H1 (cell line): ENCODE results near the gene KRT5. TPM values are rescaled to one million over a fixed set of nuclear protein-coding genes. Genes with fewer than 3 reads are reported as not detected.

Experiments used
- BACH1 ChIP-seq: IDR thresholded peaks from 2 replicates; pipeline ENCODE4 v1.6.1; 2012; ENCODE audit warnings: low read length, improper control_type of control experiment
- CBX8 ChIP-seq: fragments of 300-800, 300-1000 bp; sonication (generic); IDR thresholded peaks from 2 replicates; pipeline ENCODE4 v1.7.1; 2016; ENCODE audit warnings: low read depth, low read length, borderline replicate concordance
- HDAC2 ChIP-seq, 2 experiments: fragments of 300-600 bp in 1 of 2; sonication (generic) in 1 of 2; IDR thresholded peaks; 2 replicates each; pipeline ENCODE4 v1.6.1; 2011 to 2012; ENCODE audit warnings: low read depth in 2 of 2, low read length in 2 of 2, mild to moderate bottlenecking in 2 of 2, moderate library complexity in 2 of 2, borderline replicate concordance in 1 of 2, inconsistent platforms in 1 of 2
- POU5F1 ChIP-seq: IDR thresholded peaks from 2 replicates; pipeline ENCODE4 v1.6.1; 2011; ENCODE audit warnings: low read depth, mild to moderate bottlenecking, low read length, moderate library complexity
- SAP30 ChIP-seq: fragments of 300-600 bp; sonication (generic); IDR thresholded peaks from 2 replicates; pipeline ENCODE4 v1.7.1; 2012; ENCODE audit warnings: low read length, moderate library complexity, mild to moderate bottlenecking, inconsistent platforms; ENCODE audit not compliant: insufficient read depth, insufficient replicate concordance
- SIN3A ChIP-seq, 2 experiments: IDR thresholded peaks in 1 of 2; conservative IDR thresholded peaks in 1 of 2; 2 replicates each; pipeline ENCODE4 v1.6.1; 2011 to 2012; ENCODE audit warnings: low read length in 2 of 2, improper control_type of control experiment in 1 of 2, low read depth in 1 of 2, mild to moderate bottlenecking in 1 of 2
- ZNF274 ChIP-seq: IDR thresholded peaks from 2 replicates; pipeline ENCODE4 v1.7.0; 2012; ENCODE audit warnings: low read length, borderline replicate concordance; ENCODE audit errors: extremely low read depth
- polyA plus RNA-seq, 7 experiments: library from polyadenylated mRNA; depleted of rRNA in 3 of 7; stranded (reverse) in 5 of 7; unstranded in 2 of 7; fragments of >200 nt in 5 of 7; fragments of 200-250 nt in 2 of 7; gene quantifications; 1 replicate in 5 of 7; 2 replicates in 1 of 7; 4 replicates in 1 of 7; pipeline versions ENCODE4 v1.2.1 to v1.2.3, GENCODE V29; 2011 to 2013; ENCODE audit warnings: missing spikeins in 2 of 7, mixed read lengths in 2 of 7
- total RNA-seq: library from RNA; stranded (reverse); fragmentation: NEBNext Ultra II Directional; extraction: Animal tissue kit (Norgen Biotek cat#: 25700); gene quantifications from 2 replicates; pipeline ENCODE4 v1.2.1, GENCODE V29; 2021

The KRT5 gene
- total and polyA plus RNA-seq, 2 of the 8 experiments (the other 6 are each of a cell fraction or from before 2014, with no cell fraction given), result 0.18 TPM; not detected in 1

GRCh38 chr12:52474212-52474611, 46.0 kb downstream of the KRT5 start (continued):
- TF ChIP-seq HDAC2 (IDR thresholded peaks at IDR 0.05; ENCODE audit: borderline replicate concordance in 1 of 2, low read depth in 2 of 2, low read length in 2 of 2) (no peak), ZNF274 (no peak), POU5F1 (no peak), BACH1 (no peak), SAP30 (no peak), SIN3A (conservative IDR thresholded peaks at IDR 0.05 in 1 of 2, IDR thresholded peaks at IDR 0.05 in 1 of 2; ENCODE audit: low read depth in 1 of 2, low read length in 2 of 2) (no peak), CBX8 (no peak)
